ENCODE data around the gene PLPP2.
A peak's percentile ranks its signal among the peaks of the same experiment; 100 is the strongest.

The PLPP2 gene

DNA sequence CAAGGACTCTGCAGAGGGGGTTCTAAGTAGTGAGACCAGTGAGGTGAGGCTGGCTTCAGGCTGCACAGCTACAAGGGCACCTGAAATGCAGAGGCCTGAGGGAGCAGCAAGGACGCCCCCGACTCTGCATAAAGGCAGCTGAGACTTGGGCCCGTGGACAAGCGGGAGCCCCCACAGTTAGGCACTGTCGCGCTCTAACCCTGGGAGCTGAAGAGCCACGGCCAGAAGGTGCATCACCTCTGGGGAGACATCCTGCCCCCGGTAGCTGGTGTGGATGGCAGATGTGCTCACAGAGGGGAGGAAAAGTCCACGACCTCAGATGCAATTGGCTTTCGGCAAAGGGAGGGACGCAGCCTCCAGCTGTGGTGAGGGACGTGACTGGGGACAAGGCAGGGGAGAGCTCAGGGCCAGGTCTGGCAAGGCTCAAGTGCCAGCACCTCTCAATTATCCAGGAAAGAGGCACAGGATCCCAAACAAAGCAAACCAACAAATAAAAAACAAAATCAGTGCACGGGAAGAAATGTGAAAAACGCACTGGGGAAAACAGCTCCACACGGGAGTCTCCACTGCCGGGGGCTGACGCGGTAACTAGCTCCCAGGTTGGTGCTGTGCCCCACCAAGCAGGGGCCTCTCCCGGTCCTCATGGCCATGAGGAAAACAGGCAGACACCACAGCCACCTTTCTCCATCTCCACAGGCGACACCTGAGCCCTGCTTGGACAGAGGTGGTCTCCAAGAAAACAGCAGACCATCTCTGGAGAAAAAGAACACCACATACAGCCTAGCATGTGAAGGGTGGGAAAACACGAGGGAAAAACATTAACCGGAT lies 23.0 kb upstream of the PLPP2 start:
- DNase-seq, result no peak

DNA sequence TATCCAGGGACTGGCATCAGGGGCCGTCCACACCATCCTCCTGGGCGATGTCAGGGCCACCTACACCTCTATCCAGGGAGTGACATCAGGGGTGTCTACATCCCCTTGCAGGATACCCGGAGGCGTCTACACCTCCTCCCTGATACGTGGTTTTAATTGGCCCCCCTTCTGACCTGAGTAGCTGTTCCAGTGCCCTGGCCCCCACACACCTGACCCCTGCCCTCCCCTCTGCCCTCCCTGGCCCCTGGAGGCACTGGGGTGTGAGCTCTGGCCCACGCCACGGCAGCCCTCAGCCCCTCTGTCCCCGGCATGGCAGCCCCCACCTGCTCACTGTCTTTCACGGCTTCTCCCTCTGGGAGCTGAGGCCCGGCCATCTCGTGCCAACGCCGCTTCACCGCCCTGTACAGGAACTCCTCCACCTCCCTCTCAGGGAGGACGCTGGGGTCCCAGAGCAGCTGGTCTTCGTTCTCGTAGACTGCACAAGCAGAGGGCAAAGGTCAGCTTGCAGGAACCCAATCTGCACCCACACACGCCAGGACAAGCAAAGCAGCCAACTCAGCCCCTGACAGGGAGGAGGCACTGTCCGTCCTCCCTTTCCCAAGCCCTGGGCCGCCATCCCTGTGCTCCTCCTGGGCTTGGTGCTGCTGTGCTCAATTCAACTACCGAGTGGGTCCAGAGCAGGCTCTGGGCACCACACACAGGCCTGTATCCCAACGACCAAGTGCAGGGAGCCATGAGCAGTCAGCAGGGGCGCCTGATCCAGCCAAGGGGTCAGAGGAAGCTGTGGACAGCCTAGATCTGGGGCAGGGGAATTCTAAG lies 22.2 kb upstream of the PLPP2 start:
- no peak for DNase-seq

DNA sequence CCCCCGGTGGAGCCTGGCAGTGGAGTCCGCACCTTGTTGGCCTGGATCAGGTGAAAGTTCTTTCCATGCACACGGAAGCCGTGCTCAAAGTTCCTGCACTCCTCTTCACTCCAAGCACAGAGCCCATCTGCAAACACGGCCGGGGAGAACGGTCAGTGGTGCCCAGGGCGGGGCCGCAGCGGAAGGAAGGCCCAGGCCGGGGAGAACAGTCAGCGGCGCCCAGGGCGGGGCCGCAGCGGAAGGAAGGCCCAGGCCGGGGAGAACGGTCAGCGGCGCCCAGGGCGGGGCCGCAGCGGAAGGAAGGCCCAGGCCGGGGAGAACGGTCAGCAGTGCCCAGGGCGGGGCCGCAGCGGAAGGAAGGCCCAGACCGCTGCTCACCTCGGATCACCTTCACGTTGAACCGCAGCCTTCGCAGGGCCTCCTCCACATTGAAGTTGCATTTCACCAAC lies 20.6 kb upstream of the PLPP2 start:
- DNase-seq, result no peak

DNA sequence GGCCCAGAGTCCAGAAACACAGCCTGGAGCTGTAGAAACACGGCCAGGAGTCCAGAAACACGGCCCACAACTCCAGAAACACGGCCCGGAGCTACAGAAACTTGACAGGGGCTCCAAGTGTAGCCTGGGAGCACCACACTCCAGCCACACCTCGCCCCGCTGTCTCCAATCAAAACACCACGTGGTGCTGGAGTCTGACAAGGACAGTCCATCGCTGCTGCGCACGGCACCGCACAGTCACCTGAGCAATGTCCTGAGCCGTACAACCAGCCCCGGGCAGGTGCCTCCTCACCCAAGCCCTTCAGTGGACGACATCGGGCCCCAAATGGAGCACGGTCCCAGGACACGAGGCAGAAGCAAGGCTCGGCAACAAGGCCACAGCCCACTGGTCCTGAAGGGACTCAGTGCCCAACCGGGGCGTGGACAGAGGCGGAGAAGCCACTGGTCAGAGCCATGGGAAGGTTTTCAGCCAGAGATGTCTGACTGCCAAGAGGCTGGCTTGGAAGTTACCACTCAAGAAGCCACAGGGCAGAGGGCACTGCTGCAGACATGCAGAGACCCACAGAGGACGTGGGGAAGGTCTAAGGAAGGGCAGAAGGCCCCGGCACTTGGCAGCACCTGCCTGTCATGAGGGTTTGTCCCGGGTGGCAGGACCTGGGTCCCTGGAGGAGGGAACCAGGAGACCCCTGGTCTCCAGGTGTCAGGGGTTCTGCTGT lies 19.7 kb upstream of the PLPP2 start:
- DNase-seq, result no peak

DNA sequence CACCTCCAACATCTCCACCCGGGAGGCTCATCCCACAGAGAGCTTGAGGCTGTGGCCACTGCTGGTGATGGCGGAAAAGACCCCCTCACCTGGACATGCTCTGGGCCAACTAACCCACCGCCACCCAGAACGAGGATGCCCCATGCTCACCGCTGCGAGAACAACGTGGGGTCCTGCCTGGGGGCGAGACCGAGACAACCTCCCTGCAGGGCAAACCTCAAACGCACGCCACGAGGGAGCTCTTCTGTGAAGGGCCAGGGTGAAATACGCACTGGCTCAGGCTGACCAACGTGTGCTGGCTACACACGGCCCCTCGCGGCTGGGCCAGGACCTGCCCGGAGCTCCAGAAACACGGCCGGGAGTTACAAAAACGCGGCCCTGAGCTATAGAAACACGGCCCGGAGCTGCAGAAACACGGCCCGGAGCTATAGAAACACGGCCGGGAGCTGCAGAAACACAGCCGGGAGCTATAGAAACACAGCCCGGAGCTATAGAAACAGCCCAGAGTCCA lies 19.0 kb upstream of the PLPP2 start:
- no peak for DNase-seq

DNA sequence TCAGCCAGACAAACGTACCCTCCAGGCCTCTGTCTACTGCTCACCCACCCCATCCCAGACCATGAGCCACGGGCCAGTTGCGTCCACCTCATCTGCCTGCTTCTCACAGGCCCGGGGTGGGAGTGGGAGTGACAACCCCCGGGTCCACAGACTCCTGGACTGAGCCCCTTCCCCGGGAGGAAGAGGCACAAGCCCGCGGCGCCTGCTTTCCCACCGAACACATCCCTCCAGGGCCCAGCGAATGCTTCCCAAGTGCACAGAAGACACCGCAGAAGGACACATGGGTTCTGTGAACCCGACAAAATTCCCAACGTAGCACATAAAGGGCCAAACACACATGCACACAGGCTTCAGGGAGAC lies 18.0 kb upstream of the PLPP2 start:
- DNase-seq, result no peak

DNA sequence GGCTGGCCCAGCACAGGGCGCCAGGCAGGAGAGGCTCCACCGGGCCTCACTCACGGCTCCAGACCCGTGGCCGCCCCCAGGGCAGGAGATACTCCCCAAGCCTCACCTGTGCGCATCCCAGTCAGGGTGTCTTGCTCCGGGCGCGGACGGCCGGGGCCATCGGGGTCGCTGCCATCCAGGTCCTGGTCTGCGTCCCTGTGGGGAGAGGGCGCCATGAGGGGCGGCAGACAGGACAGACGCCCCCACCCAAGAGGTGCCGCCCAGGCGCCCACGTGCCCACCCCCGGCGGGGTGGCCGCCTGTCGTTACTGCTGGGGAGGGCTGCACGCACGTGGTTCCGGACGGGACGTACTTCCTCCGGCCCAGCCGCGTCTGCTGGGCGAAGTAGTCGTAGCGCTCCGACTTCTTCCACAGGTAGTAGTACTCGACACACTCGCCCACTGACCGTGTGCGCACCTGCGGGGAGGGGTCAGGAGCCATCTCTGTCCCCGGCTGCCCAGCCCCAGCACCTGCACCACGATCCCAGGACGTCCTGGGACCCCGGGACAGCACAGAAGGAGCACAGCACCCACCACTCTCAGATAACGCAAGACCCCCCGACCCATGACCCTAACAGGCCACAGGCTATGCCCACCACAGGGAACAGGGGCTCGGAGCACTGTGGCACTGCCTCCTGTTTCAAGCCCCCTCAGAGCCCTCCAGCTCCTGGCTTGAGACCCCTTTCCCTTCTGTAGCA lies 17.4 kb upstream of the PLPP2 start:
- no peak for DNase-seq

DNA sequence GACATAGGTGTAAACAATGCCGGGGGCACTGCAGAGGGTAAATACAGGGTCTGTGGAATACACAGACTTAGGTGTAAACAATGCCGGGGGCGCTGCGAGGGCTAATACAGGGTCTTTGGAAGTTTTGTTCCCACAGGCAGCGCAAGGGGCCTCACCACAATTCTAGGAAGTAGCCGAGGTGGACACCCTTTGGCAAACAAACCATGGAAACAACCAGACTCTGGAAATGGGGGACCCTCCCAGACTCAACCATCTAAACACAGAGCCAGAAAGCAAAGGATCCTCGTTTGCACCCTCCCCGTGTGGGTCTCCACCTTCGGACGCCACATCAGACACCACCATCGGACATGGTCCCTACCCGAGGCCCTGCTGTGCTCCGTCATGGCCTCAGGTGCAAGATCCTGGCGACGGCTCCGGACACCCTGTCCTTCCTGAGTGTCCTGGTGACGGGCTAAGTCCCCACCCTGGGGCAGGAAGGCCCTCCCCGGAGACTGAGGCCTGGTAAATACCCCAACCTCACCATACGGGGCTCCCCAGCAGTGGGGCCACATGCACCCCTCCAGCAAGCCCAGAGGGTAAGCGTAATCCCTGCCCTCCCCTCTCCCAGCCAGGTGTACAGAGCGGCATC lies 16.7 kb upstream of the PLPP2 start:
- DNase-seq, result no peak

DNA sequence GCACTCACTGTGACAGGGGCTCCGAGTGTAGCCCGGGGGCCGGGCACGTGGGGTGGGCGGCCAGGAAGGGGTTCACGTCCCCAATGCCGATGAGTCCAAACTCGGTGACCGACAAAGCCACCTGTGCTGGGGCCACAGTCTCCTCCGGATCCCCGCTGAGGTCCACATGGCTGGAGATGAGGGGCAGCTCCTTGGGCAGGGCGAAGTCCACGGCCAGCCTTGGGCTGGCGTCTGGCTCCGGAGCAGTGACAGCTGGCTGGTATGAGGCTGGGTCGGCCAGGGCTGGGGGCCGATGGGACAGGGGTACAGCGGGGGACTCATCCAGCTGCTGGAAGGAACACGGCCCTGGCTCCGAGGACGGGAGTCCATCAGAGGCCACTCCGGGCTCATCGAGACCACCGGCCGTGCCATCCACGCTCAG lies 15.9 kb upstream of the PLPP2 start:
- no peak for DNase-seq

DNA sequence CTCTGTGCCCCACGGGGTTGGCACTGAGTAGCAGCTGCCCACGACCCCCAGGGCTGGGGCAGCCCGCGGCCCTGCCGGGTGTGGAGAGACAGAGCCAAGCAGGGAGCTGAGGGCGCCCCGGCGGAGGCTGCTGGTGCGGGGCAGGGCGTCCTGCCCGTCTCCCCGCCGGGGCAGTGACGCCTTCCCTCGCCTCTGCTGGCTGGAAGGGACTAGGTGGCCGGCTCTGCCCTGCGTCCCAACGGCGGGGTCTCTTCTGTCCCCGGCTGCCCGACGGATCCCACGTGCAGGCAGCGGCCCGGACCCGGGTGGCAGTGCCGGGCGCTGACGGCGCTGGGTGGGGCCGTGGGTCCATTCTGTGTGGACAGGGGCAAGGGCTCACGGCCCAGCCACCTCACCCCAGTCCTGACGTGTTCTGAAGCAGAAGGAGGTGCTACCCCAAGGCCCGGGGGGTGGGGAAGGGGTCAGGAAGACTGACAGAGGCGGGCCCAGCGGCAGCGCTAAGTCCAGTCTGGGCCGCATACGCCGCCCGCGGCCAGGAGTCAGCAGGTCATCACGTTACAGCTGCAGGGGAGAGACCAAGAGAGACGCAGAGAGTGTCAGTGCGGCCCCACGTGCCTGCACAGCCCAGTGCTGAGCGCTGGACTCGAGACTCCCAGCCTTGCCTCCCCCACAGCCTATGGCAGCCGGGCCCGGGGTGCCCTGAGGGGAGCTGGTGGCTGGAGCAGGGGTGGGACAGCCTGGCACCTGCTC lies 15.1 kb upstream of the PLPP2 start:
- DNase-seq, result no peak

DNA sequence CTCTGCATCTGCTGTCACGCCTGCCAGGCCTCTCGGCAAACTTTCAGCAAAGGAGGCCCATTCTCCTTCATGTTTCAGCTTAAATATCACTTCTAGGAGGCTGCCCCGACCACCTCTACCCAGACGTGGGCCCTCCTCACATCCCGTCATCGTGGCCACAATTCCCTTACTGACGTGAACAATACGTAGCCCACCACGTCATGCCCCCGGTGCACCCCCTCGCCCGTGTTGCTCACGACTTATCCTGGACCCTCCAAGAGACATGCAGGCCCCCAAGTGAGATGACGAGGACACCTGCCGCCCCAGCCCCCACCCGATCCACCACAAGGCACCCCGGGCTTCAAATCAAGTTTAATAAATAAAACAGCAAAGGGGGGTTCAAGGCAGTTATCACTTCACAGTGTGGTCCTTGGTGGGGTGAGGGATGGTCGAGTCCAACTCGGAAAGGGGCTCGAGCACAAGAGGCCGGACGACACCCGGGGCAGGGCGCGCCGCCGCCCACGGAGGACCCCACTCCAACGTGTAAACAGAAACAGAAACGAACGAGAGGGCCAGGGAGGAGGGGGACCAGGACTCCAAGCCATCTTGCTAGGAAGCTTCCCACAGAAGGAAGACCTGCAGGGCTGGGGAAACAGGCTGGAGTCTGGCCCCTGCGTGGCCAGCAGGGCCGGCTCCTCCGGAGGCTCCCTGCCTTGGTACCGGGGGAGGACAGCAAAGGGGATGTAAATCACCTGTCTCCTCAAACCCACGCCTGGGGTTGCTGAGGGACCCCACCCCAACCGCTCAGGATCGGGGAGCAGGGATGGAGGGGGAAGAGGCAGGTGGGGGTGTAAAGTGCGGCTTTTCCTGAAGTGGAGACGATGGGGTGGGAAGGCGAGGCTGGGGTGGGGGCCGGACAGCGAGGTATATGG lies 14.3 kb upstream of the PLPP2 start:
- no peak for DNase-seq

DNA sequence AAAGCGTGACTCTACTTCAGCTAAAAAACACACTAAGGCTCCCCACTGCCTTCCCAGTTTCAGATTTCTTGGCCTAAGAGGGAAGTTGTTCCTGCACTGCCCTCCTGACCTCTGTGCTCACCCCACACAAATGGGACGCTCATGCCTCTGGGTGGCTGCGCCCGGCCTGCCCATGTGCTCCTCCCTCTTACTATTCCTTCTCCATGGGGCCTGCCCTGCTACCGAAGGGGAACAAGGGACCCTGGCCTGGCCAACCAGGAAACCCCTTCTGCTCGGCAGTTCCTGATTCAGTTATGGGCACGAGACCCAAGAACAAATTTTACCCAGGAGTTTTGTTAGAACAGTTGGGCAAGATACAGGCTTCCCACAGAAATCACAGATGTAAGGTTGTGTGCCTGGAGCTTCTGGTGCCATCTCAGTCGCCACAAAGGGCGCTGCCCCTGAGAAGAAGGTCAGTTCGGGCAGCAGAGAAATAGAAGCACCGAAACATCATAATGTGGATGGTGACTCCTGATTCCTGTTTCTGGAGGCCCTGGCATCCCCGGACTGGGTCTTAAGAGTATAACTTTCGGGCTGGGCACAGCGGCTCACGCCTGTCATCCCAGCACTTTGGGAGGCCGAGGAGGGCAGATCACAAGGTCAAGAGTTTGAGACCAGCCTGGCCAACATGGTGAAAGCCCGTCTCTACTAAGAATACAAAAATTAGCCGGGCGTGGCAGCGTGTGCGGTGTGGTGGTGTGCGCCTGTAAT lies 5.4 kb upstream of the PLPP2 start:
- DNase-seq, result no peak

DNA sequence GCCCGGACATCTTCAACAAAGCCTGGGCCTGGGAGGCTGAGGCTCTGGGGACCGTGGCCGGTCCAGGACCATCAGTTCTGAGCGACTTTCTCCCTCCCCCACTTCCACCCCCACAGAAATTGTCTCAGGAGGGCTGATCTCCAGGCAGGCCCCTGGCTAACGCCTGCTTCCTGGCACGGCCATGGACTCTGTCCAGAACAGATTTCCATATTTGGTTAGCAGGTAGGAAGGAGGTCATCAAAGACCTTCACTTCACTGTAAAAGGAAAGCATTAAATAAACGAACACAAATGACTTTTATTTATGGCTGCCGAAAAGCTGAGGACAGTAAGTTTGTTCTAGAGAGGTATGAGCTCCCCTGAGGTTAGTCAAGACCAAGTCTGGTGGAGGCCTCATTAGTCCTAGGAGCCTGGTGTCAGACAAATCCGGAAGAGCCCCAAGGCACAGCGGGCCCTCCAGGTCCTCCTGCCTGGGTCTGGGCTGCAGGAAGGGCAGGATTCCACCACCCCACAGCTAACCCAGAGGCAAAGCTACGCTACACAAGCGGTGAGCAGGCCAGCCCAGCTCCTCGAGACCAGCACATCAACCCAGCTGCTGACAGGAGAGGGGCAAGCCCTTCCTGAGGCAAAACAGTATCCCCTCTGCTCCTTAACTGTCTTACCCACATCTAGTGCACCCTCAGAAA lies 4.6 kb upstream of the PLPP2 start:
- DNase-seq, result no peak

DNA sequence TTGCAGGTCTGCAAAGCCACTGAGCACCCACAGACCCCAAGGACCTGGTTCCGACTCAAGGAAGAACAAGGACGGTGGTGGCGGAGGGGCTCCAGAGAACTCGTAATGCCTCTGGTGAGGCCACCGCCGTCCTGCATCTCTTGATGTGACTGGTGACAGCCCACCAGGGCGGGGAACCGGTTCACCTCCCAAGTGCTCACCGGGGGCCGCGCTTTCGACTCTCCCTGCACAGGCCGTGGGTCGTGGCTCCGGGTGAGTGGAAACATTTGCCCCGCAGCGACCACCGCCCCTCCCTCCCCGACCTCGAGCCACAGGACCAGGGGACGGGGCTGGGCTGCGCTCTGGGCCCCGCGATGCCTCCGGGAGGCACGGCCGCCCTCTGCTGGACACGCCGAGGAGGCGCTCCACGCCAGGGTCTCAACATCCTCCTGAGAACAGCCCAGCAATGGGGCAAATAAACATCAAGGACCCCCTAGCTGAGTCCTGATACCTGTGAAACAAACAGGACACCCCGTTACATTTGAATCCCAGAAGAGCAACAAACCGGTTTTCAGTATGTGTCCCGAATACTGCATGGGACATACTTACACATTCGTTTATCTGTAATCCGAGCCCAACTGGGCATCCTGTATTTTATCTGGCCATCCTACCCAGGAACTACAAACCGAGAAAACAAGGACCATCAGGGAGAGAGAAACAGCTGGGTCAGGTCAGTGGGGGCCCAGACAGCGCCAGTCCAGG lies 3.9 kb upstream of the PLPP2 start:
- DNase-seq, result peak; percentile 18

DNA sequence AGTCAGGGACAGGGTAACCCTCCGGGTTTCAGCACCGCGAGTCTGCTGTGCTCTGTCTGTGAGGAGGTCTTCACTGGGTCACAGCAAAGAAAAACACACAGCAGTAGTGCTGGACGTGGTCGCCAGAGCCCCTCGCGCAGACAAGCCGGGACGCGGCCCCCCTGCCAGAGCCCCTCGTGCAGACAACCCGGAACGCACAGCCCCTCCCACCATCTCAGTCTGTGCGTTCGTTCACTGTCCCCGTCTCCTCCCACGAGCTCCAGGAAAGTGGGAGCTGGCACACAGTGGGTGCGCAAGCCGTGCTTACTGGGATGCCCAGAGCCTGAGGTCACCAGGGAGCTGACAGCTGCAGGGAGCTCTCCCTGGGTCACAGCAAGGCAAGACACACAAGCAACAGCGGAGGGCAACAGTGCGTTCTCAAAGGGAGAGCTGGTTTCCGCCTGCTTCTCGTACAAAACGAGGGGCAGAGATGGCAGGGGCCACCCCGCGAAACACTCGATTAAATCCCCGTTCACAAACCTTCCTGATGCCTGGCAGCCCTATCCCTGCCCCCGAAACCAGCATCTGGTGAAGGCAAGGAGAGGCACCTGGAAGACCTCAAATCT lies 3.2 kb upstream of the PLPP2 start:
- DNase-seq, result no peak

DNA sequence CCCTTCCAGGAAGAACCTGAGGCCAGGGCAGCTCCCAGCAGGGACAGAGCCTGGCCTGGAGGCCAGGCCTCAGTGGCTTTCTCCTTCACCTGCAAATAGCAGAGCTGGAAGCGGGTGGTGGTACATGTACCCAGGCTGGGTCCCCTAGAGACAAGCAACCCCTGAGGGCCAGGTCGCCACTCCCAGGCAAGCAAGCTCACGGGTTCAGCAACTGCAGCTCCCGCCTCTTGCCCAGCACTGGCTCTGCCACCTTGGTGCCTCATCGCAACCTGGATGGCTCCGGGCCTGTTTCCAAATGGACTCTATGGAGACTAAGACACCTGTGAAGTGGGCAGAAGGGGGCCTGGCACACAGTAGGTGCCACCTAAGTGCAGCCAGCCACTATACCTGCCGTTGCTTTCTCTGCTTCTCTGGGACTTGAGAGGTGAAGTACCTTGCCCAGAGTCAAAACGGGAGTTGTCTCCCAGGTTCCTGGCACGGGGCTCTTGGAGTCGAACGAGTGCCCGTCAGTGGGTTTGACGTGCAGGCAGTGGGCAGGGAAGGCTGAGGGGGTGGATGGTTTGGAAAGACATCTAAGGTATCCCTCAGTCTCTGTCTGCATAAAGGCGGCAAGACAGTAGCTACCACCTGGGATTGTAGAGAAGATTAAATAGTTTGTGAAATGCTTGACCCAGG lies 2.4 kb upstream of the PLPP2 start:
- DNase-seq, result no peak

DNA sequence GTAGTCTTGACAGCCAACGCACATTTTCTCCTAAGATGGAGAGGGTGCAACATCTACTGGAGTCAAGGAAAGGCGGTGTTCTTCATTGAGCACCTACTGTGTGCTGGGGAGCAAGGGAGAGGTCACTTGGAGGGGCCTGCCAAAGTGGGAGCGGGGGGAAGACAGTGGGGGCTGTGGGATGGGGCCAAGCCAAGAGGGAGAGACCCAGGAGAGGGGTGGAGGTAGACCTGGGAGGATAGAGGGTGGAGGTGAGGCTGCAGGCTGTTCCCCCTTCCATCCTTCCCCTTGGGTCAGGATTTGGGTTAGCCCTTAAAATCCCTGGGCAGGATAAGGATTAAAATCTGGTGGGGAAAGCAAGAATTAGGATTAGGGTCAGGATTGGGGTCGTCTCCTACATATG lies 1.7 kb upstream of the PLPP2 start:
- no peak for DNase-seq

All from CD4-positive, alpha-beta T cell treated with Interferon gamma for 1 hour (primary cell).